Gastroesophageal sphincter (tissue), 4 donors: ENCODE data around the gene SYNGR1. TPM values are rescaled to one million over a fixed set of nuclear protein-coding genes. Genes with fewer than 3 reads are reported as not detected.
"Not testable (repeated sequence)": the region's sequence is repeated elsewhere in the genome, so short reads cannot be mapped to it uniquely, and the experiment has no call there.

ENCODE experiments used
- ATAC-seq: fragments of 150-250 bp; one replicate; pipeline ENCODE4 v1.9.1; 2016; ENCODE audit warnings: mild to moderate bottlenecking, moderate library complexity
- H3K27ac ChIP-seq, 4 donors: fragments of 200-600 bp; sonication (generic) in 3 of 4; 1 replicate in 3 of 4; 2 replicates in 1 of 4; pipeline ENCODE4 v1.5.1; 2016 to 2019
- H3K27me3 ChIP-seq: fragments of 200-600 bp; sonication (generic); one replicate; pipeline ENCODE4 v1.5.1; 2019
- H3K36me3 ChIP-seq, 2 donors: fragments of 200-600 bp; sonication (generic); one replicate each; pipeline ENCODE4 v1.5.1; 2019; ENCODE audit warnings: control low read depth in 1 of 2
- H3K4me1 ChIP-seq, 3 donors: fragments of 200-600 bp; sonication (generic); 1 replicate in 2 of 3; 2 replicates in 1 of 3; pipeline ENCODE4 v1.5.1; 2016 to 2019; ENCODE audit warnings: control low read depth in 2 of 3
- H3K4me3 ChIP-seq, 2 donors: fragments of 200-600 bp; sonication (generic); one replicate each; pipeline ENCODE4 v1.5.1; 2019; ENCODE audit warnings: mild to moderate bottlenecking in 1 of 2, moderate library complexity in 1 of 2
- H3K9me3 ChIP-seq, 3 donors: fragments of 200-600 bp; sonication (generic); one replicate each; pipeline ENCODE4 v1.5.1; 2017 to 2019; ENCODE audit warnings: control low read depth in 2 of 3
- CTCF ChIP-seq, 4 experiments: fragments of 200-600 bp in 2 of 4; fragments of 450-650 bp in 2 of 4; sonication (generic) in 1 of 4; IDR thresholded peaks; one replicate each; pipeline ENCODE4 v1.5.1; 2017 to 2019; ENCODE audit warnings: antibody characterized with exemption in 4 of 4, mild to moderate bottlenecking in 2 of 4, moderate library complexity in 2 of 4
- EP300 ChIP-seq: sonication (generic); formaldehyde crosslinking; IDR thresholded peaks from one replicate; pipeline ENCODE4 v1.6.1; 2017; ENCODE audit warnings: antibody characterized with exemption, mild to moderate bottlenecking
- POLR2A ChIP-seq, 2 donors: fragments of 450-650 bp; IDR thresholded peaks; one replicate each; pipeline ENCODE4 v1.6.1; 2017; ENCODE audit warnings: antibody characterized with exemption in 2 of 2, mild to moderate bottlenecking in 2 of 2, moderate library complexity in 1 of 2
- POLR2AphosphoS5 ChIP-seq: sonication (generic); formaldehyde crosslinking; IDR thresholded peaks from one replicate; pipeline ENCODE4 v1.6.1; 2017; ENCODE audit warnings: antibody characterized with exemption
- WGBS, 2 donors: methylation state at CpG; one replicate each; pipeline ENCODE4 v1.1.5; 2018; ENCODE audit warnings: low coverage in 1 of 2; 5-methylcytosine and 5-hydroxymethylcytosine counted together
- total RNA-seq, 4 donors: library from RNA; depleted of rRNA; stranded (reverse); fragments of >200 nt; gene quantifications; one replicate each; pipeline ENCODE4 v1.1.0, GENCODE V29; 2016

Gene SYNGR1
- total RNA-seq, 4 donors from 2014 or later, result 13.3 to 34.2 (median 20.1) TPM

- TF ChIP-seq CTCF (IDR thresholded peaks at IDR 0.05) (no peak), POLR2AphosphoS5 (peak; percentile 67)
- Histone ChIP-seq H3K4me1 (peaks cover 0 to 57% (median 31%) of the 10 kb centered on the region in 3 donors), H3K27me3 (no peaks in the 10 kb centered on the region), H3K4me3 (peak overlapping the region in 1 of 2 donors; percentile 79), H3K36me3 (peaks cover 3 to 53% of the 10 kb centered on the region in 2 donors), H3K27ac (peak overlapping the region in 3 of 4 donors; percentile 93 to 98 (median 96)), H3K9me3 (no peaks in the 10 kb centered on the region)
- WGBS, 2 donors, result 7 to 8% methylated on average over 6 of the region's 9 CpGs
- ATAC-seq, result no peak
Measured at GRCh38 chr22:39317775-39318506, 31.9 kb upstream of the SYNGR1 start.

GRCh38 chr22:39318507-39319283 lies 31.1 kb upstream of the SYNGR1 start:
- TF ChIP-seq CTCF (IDR thresholded peaks at IDR 0.05), result no peak
- TF ChIP-seq EP300, result no peak
- no peak for TF ChIP-seq POLR2A (IDR thresholded peaks at IDR 0.05)
- TF ChIP-seq POLR2AphosphoS5, result no peak
- peak; percentile 13 for ATAC-seq
- Histone ChIP-seq H3K36me3 (peaks cover 3 to 46% of the 10 kb centered on the region in 2 donors), H3K4me1 (peaks cover 0 to 56% (median 31%) of the 10 kb centered on the region in 3 donors), H3K27ac (peak overlapping the region; percentile 79 to 98 (median 94)), H3K9me3 (no peaks in the 10 kb centered on the region), H3K4me3 (peak overlapping the region; percentile 49 to 79), H3K27me3 (no peaks in the 10 kb centered on the region)
- WGBS, 2 donors, result 1% methylated on average over 10 to 18 of the region's 26 CpGs

GRCh38 chr22:39319284-39320022 lies 30.3 kb upstream of the SYNGR1 start, which contains the start of gene RPL3:
TSS of gene RPL3 (minus strand) at chr22:39319623. CDS start at chr22:39319597, 26 bp downstream.
- H3K27me3 ChIP-seq, result no peaks in the 10 kb centered on the region
- H3K36me3 ChIP-seq, result peaks cover 2 to 38% of the 10 kb centered on the region in 2 donors
- H3K27ac ChIP-seq, result peak within 1 kb of the TSS; percentile 85 to 98 (median 94)
- H3K4me1 ChIP-seq, result peaks cover 0 to 49% (median 31%) of the 10 kb centered on the region in 3 donors
- TF ChIP-seq EP300 (no peak), CTCF (IDR thresholded peaks at IDR 0.05) (peak in 3 of 4 experiments; percentile 27 to 55 (median 30)), POLR2AphosphoS5 (peak; percentile 99), POLR2A (IDR thresholded peaks at IDR 0.05) (peak; percentile 98 to 99)
- H3K9me3 ChIP-seq, result no peaks in the 10 kb centered on the region
- WGBS, 2 donors, result 0% methylated on average over 5 to 6 of the region's 65 CpGs
- peak within 1 kb of the TSS; percentile 49 to 79 for H3K4me3 ChIP-seq
- peak; percentile 93 for ATAC-seq

- H3K27me3 ChIP-seq, ATAC-seq, H3K9me3 ChIP-seq: not testable (repeated sequence)
- 87 to 100% methylated on average over 2 to 15 of the region's 24 CpGs for WGBS, 2 donors
- Histone ChIP-seq H3K36me3 (peaks cover 0 to 26% of the 10 kb centered on the region in 2 donors), H3K27ac (peak overlapping the region; percentile 85 to 98 (median 94)), H3K4me3 (peak overlapping the region in 1 of 2 donors; percentile 79), H3K4me1 (peaks cover 0 to 37% (median 28%) of the 10 kb centered on the region in 3 donors)
Measured at GRCh38 chr22:39320616-39321029, 29.2 kb upstream of the SYNGR1 start.

- no peak for ATAC-seq
- TF ChIP-seq EP300 (no peak), POLR2AphosphoS5 (no peak), CTCF (IDR thresholded peaks at IDR 0.05) (no peak), POLR2A (IDR thresholded peaks at IDR 0.05) (no peak)
- Histone ChIP-seq H3K27me3 (no peaks in the 10 kb centered on the region), H3K9me3 (no peaks in the 10 kb centered on the region), H3K36me3 (no peaks in the 10 kb centered on the region), H3K4me3 (no peak overlapping the region), H3K4me1 (peaks cover 0 to 3% (median 0%) of the 10 kb centered on the region in 3 donors), H3K27ac (no peak overlapping the region)
- WGBS, 2 donors, result 47 to 100% methylated on average over 1 to 2 of the region's 2 CpGs
Measured at GRCh38 chr22:39325392-39325932, 24.3 kb upstream of the SYNGR1 start.
